ENCODE results near the gene MMP8.
A peak's percentile ranks its signal among the peaks of the same experiment; 100 is the strongest.

The MMP8 gene

GRCh38 chr11:102719620-102720277 is 5.0 kb downstream of the MMP8 start:
- no peak for DNase-seq

DNA sequence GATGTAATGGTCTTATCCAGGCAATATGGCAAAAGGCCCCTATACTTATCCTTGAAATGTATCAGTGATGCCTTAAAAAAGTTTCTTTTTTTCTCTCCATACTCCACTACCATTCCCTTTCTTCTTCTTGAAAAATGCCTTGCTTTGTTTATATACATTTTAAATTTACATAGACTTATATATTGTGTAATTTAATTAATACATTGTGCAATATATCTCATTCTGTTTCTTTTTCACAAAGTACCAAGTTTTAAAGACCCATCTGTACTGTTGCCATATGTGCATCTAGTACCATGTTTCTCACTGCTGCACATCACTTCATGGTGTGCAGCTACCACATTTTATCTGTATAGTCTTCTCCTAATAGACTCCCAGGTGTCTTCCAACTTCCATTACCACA is 7.5 kb downstream of the MMP8 start:
- DNase-seq: no peak

- DNase-seq: no peak
Observed at GRCh38 chr11:102716527-102716926, 8.2 kb downstream of the MMP8 start.

GRCh38 chr11:102712137-102712536 is 12.6 kb downstream of the MMP8 start:
- DNase-seq: no peak

- no peak for DNase-seq
Observed at GRCh38 chr11:102709201-102709945, 15.4 kb downstream of the MMP8 start.

DNA sequence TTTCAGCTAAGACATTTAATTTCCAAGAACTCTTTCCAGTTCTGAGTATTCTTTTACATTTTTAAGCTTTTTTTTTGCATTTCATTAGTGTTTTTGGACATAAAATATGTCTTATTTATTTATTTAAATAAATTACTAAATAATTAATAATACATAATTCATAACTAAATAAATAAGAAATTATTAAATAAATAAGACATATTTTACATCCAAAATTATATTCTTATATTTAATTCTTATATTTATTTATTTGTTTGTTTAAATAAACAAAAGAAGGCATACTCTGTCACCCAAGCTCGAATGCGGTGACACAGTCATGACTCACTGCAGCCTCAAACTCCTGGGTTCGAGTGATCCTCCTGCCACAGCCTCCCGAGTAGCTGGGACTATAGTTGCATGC is 16.1 kb downstream of the MMP8 start:
- no peak for DNase-seq

GRCh38 chr11:102705626-102706025 is 19.1 kb downstream of the MMP8 start, which contains the start of gene MMP27:
TSS of gene MMP27 (minus strand) at chr11:102705769. CDS start at chr11:102705714, 55 bp downstream.
- DNase-seq: no peak

DNA sequence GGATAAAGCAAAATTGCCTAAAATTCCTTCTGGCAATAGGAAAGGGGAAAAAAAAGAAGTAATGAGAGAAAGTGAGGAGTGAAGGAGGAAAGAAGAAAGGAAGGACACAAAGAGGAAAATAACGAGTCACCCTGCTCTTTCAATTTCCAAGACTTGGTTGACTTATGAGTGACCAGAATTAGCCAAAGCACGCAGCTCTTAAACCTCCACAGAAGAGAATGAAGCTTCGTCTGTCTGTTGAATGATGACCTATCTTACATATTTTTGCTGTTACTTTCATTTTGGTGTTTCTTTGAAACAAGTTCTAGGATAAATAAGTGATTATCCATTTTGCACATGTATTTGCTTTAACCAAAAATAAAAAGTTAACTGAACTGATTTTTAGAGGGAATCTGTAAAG is 19.9 kb downstream of the MMP8 start:
- DNase-seq: no peak

DNA sequence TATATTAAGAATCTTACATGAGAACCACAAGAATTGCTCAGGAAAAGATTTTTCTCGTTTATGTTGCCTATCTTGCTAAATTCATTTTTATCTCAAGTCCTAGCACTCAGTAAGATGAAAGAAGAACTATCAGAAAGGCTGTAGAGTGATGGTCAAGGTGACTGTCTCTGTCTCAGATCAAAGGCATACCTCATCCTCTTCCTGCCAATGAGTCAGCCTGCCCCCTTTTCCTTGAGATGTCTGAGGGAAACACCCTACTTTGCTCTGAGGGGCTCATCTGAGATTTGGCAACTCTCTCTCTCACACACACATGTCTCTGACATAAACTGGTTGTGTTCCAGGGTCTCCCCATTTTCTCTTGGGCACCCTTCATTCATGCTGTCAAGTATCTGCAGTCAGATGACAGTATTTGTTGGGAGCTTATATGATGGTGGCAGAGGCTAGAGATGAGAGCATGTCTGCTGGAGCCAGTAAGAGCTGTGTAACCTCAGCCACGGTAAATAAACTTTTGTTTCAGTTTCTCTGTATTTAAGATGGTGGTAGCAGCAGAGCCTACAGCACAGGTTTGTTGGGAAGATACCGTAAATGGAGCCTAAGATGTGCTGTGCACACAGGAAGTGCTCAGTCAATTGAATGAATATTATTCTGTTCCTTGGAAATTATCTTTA is 20.8 kb downstream of the MMP8 start:
- DNase-seq: no peak

DNA sequence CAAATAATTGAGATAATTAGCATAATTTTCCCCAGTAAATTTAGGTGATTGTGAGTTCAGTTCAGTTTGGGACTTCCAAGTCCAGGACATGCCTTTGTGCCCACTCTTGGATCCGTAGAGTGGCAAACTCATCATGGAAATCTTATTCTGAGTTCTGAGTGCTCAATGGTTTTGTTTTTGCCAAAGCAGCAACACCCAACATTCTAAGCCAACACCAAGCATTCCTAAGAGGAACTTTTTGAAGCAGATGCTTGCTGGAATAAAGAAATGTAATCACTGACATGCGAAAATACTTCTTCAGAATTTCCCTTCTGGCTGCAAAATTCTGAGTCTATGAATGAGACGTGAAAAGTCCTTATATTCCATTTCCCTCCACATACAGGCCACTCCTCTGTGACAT is 29.6 kb downstream of the MMP8 start:
- no peak for DNase-seq

DNA sequence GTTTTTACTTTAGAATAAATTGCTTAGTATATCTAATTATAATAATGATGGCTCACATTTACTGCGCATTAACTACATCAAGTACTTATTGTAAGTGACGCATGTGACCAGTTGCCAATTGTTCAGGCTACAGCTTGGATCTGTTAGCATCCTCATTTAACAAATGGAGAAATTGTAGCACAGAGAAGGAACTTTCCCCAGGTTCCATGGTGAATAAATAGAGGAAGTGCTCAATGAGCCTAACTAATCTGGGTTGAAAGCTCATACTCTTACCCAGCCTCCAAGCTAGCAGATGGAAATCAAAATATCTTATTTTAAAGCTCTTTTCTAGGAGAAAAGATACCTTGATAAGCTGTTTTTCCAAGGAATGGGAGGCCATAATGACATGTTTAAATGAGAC is 39.0 kb downstream of the MMP8 start:
- DNase-seq: no peak

DNA sequence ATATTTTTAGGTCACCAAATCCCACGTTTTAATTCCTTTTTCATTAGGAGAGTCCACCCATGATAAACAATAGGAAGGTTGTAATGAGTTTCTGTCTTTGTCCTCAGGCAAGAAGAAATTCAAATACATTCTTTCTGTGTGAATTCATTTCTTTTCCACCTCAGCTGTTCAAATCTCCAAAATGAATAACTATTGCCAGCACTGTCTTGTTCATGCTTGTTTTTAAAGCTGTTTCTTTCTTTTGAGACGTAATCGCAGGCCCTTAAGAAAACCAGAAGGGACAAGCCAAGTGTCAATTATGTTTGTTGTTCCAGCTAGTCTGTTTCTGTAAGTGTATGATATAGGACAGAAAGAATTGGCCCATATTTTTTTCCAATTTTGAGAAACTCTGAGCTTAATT is 39.4 kb downstream of the MMP8 start:
- no peak for DNase-seq

DNA sequence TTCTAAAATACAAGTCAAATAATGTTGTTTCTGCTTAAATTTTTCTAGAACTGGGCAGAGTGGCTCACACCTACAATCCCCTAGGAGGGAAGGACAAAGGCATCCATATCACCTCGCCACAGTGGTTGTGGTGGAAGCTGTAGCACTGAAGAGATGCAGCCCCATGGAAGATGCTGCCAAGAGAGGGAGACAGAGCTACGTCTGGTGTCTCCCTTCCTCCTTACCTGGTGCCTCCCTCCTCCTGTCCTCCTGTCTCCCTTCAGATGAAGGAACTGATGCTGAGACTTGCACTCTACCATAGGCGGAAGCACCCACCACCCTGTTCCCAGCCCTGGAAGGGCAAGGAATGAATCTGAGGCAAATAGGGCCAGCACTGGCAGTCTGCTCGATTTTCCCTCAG is 41.5 kb downstream of the MMP8 start:
- no peak for DNase-seq

GRCh38 chr11:102680945-102681344 is 43.8 kb downstream of the MMP8 start:
- no peak for DNase-seq

DNA sequence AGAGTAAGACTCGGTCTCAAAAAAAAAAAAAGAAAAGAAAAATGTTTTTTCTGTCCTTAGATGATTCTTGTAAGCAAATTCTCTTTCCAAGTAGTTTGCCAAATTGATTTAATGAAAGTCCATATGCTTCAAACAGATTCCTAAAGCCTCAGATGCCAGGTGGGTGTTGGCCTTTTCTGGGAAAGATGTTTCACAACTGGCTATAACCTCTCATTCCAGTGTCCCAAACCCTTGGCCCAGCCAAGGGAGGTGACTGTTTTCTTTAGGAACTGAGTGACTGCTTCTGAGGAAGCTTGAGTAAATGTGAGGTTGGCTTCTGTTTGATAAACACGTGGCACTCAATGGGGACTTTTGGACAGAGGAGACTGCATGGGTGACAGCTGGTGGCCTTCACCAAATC is 46.7 kb downstream of the MMP8 start:
- DNase-seq: no peak

DNA sequence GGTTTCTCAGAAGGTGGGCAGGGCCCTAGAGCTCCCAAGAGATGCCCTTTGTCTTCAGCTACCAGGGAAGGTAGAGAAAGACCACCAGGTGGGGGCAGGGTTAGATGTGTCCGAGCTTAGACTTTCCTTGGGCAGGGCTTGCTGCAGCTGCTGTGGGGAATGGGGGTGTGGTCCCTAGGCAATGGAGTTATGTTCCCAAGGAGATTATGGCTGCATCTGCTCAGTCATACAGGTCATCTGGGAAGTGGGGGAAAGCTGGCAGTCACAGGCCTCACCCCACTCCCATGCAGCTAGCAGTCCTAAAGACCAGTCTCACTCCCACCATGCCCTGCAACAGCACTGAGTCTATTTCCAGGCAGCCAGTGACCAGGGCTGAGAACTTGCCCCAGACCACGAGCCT is 48.7 kb downstream of the MMP8 start:
- DNase-seq: no peak

DNA sequence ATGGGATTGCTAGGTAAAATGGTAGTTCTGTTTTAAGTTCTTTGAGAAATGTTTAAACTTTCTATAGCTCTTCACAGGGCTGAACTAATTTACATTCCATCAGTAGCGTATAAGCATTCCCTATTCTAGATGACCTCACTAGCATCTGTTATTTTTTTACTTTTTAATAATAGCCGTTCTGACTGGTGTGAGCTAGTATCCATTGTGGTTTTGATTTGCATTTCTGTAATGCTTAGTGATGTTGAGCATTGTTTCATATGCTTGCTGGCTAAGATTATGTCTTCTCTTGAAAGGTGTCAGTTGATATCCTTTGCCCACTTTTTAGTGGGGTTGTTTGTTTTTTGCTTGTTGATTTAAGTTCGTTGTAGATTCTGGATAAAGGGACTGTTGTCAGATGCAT is 55.1 kb downstream of the MMP8 start:
- DNase-seq: no peak

DNA sequence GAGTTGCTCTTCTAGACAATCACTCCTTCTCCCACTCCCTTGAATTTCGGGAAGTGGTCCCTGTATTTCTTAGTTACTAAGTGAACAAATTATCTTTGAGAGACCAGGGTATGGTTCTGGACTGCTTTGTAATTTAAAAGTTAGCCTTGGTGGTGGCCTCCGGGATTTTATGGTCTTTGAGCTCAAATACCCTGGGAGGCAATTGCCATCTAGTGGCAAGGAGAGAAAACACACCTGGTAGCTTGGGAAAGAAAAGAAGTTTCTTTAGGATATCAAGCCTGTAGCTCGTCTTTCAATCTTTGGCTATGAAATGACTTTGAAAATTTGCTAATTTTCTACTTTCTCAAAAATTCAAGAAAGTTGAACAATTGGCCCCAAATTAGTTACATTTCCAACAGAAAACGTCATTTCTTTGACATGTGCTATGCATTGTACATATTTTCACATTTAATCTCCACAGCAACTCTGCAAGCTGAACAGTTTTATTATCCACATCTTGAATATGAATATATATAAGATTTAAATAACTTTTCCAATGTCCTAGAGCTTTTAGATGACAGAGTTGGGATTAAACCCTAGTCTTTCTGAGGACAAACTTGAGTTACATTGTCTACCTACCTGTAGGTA is 58.3 kb downstream of the MMP8 start:
- peak; percentile 10 for DNase-seq

DNA sequence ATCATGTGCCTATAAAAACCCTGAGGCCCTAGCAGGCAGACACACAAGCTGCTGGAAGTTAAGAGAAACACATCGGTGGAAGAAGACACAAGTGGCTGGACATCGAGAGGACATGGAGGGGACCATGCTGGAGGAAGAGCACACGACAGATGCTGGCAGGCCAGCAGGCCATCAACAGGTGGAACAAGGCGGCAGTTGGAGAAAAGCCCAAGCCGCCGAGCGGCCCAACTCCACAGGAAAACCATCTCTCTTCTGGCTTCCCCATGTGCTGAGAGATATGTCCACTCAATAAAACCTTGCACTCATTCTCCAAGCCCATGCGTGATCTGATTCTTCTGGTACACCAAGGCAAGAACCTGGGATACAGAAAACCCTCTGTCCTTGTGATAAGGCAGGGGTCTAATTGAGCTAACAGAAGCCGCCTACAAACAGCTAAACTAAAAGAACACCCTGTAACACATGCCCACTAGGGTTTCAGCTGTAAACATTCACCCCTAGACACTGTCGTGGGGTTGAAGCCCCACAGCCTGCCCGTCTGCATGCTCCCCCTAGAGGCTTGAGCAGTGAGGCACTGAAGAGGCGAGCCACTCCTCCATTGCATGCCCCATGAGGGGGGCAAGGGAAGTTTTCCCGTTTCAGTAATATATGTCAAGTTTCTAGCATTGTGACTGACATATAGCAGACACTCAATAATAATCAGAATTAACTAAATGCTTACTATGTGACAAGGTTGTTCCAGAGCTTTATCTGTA is 60.6 kb downstream of the MMP8 start:
- no peak for DNase-seq

DNA sequence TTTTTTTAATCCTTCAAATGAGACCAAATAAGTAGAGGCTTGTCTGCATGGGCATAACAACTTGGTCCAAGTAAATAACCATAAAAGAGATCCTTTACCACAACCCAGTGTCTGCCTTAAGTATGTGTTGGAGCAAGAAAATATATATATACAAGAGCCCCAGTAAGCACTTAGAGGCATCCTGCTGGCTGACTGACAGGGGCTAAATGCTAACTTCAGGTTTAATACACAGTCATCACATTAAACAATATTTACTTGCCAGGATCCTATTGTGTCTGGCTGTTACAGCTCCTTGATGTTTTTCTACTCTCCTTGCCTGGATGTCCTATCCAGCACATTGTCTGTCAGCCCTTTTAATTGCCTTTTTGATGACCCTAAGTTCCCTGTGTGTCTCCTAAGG is 62.1 kb downstream of the MMP8 start:
- DNase-seq: no peak
